GM19452 (cell line): ENCODE measurements around the gene PLAAT3.
"Not testable (repeated sequence)": the region's sequence is repeated elsewhere in the genome, so short reads cannot be mapped to it uniquely, and the experiment has no call there.

Experiments used
- ATAC-seq: cut with Tn5 transposase; IDR thresholded peaks from one replicate; pipeline ENCODE4 v1.9.1; 2021; ENCODE audit not compliant: unreplicated experiment

Gene PLAAT3

GRCh38 chr11:63614136-63614671 is at the start of gene PLAAT3:
PLAAT3 (minus strand) TSS chr11:63614433; CDS start chr11:63614014, 419 bp downstream.
- ATAC-seq = no peak

- ATAC-seq = no peak
Measured at GRCh38 chr11:63663809-63664208, 49.6 kb upstream of the PLAAT3 start.

- ATAC-seq = no peak
Measured at GRCh38 chr11:63660972-63661371, 46.7 kb upstream of the PLAAT3 start.

GRCh38 chr11:63652671-63653070 is 38.4 kb upstream of the PLAAT3 start:
- ATAC-seq = no peak

- no peak for ATAC-seq
Measured at GRCh38 chr11:63643205-63643604, 29.0 kb upstream of the PLAAT3 start.

- ATAC-seq = no peak
Measured at GRCh38 chr11:63641727-63642126, 27.5 kb upstream of the PLAAT3 start.

GRCh38 chr11:63639199-63639832 is 25.1 kb upstream of the PLAAT3 start:
- ATAC-seq = no peak

GRCh38 chr11:63638436-63638835 is 24.2 kb upstream of the PLAAT3 start:
- ATAC-seq = not testable (repeated sequence)

- ATAC-seq = no peak
Measured at GRCh38 chr11:63635762-63636465, 21.7 kb upstream of the PLAAT3 start.

GRCh38 chr11:63629426-63629825 is 15.2 kb upstream of the PLAAT3 start:
- ATAC-seq = no peak

- no peak for ATAC-seq
Measured at GRCh38 chr11:63623513-63624140, 9.4 kb upstream of the PLAAT3 start.

GRCh38 chr11:63622323-63622722 is 8.1 kb upstream of the PLAAT3 start:
- ATAC-seq = no peak

GRCh38 chr11:63621071-63621470 is 6.8 kb upstream of the PLAAT3 start:
- ATAC-seq = no peak

GRCh38 chr11:63619967-63620366 is 5.7 kb upstream of the PLAAT3 start:
- ATAC-seq = no peak

GRCh38 chr11:63617686-63618085 is 3.5 kb upstream of the PLAAT3 start:
- ATAC-seq = not testable (repeated sequence)

- ATAC-seq = no peak
Measured at GRCh38 chr11:63616953-63617352, 2.7 kb upstream of the PLAAT3 start.

- ATAC-seq = no peak
Measured at GRCh38 chr11:63613517-63614135, 607 bp downstream of the PLAAT3 start.

GRCh38 chr11:63612181-63612580 is 2.1 kb downstream of the PLAAT3 start:
- ATAC-seq = no peak

GRCh38 chr11:63611395-63611747 is 2.9 kb downstream of the PLAAT3 start:
- ATAC-seq = no peak

GRCh38 chr11:63610604-63611394 is 3.4 kb downstream of the PLAAT3 start:
- ATAC-seq = no peak
